GM03348 (cell line): ENCODE results near the gene CCT8.
"Not testable (repeated sequence)": the region's sequence is repeated elsewhere in the genome, so short reads cannot be mapped to it uniquely, and the experiment has no call there.

ENCODE experiments used
- DNase-seq: peaks from one replicate; pipeline ENCODE4 v3.0.0; 2012; ENCODE audit warnings: low spot score

CCT8 gene

GRCh38 chr21:29077651-29078090 is 4.2 kb upstream of the CCT8 start:
- no peak for DNase-seq

GRCh38 chr21:29076731-29077640 is 3.5 kb upstream of the CCT8 start:
- not testable (repeated sequence) for DNase-seq

GRCh38 chr21:29075706-29076466 is 2.4 kb upstream of the CCT8 start:
- no peak for DNase-seq

GRCh38 chr21:29074783-29075182 is 1.3 kb upstream of the CCT8 start:
- no peak for DNase-seq

- DNase-seq: no peak
Measured at GRCh38 chr21:29074007-29074376, 544 bp upstream of the CCT8 start.

- peak; percentile 25 for DNase-seq
Measured at GRCh38 chr21:29072873-29073221, 601 bp downstream of the CCT8 start.

- DNase-seq: no peak
Measured at GRCh38 chr21:29064850-29065481, 8.5 kb downstream of the CCT8 start.

- DNase-seq: no peak
Measured at GRCh38 chr21:29056538-29057050, 16.9 kb downstream of the CCT8 start.

GRCh38 chr21:29056005-29056404 is 17.4 kb downstream of the CCT8 start:
- no peak for DNase-seq

- DNase-seq: no peak
Measured at GRCh38 chr21:29055080-29055479, 18.4 kb downstream of the CCT8 start.

GRCh38 chr21:29053656-29054055 is 19.8 kb downstream of the CCT8 start:
- DNase-seq: no peak

- DNase-seq: no peak
Measured at GRCh38 chr21:29053011-29053553, 20.4 kb downstream of the CCT8 start.

- DNase-seq: no peak
Measured at GRCh38 chr21:29052224-29052623, 21.2 kb downstream of the CCT8 start.

GRCh38 chr21:29034678-29035077 is 38.8 kb downstream of the CCT8 start:
- no peak for DNase-seq

GRCh38 chr21:29033871-29034270 is 39.6 kb downstream of the CCT8 start:
- no peak for DNase-seq

GRCh38 chr21:29033301-29033700 is 40.1 kb downstream of the CCT8 start:
- DNase-seq: no peak

GRCh38 chr21:29030909-29031308 is 42.5 kb downstream of the CCT8 start:
- DNase-seq: no peak

GRCh38 chr21:29029524-29029923 is 43.9 kb downstream of the CCT8 start:
- DNase-seq: no peak

GRCh38 chr21:29025328-29025713 is 48.1 kb downstream of the CCT8 start:
- peak; percentile 14 for DNase-seq

GRCh38 chr21:29024474-29025327 is 48.7 kb downstream of the CCT8 start, which contains the start of gene USP16:
Gene USP16, plus strand, starts transcription at chr21:29024668. Its CDS starts 3,246 bp downstream, at chr21:29027914.
- DNase-seq: peak; percentile 99

- DNase-seq: no peak
Measured at GRCh38 chr21:29022166-29022565, 51.3 kb downstream of the CCT8 start.
